Panc1 (cell line): ENCODE results near the gene TBC1D26. TPM values are rescaled to one million over a fixed set of nuclear protein-coding genes. Genes with fewer than 3 reads are reported as not detected.
"Not testable (repeated sequence)": the region's sequence is repeated elsewhere in the genome, so short reads cannot be mapped to it uniquely, and the experiment has no call there.

Experiments used
- ATAC-seq: fragments of 200-7000 bp; cut with Tn5 transposase; 2 replicates; pipeline ENCODE4 v1.9.1; 2020; ENCODE audit warnings: mild to moderate bottlenecking, moderate library complexity
- BruUV-seq: library from RNA; stranded (reverse); fragments of 400-500 nt; replicated peaks from 2 replicates; lab custom pipeline; 2021; lab: Mats Ljungman, UMichigan
- CTCF ChIA-PET: fragments of 300-600 bp; sonication (Branson Sonifier 250); formaldehyde crosslinking; loops from one replicate; lab custom pipeline; 2022; ENCODE audit warnings: antibody characterized with exemption; lab: Charles Lee
- POLR2A ChIA-PET: fragments of 300-600 bp; sonication (Branson Sonifier 250); formaldehyde crosslinking; loops from one replicate; lab custom pipeline; 2022; ENCODE audit warnings: antibody characterized with exemption; lab: Charles Lee
- DNase-seq: peaks from one replicate; pipeline ENCODE4 v3.0.0-alpha.2; 2010; ENCODE audit warnings: low read depth, low spot score
- H3K27ac ChIP-seq: 2 replicates; pipeline ENCODE4 v1.5.1; 2011; ENCODE audit warnings: mild to moderate bottlenecking, low read length, inconsistent platforms
- H3K27me3 ChIP-seq: fragments of 200-500 bp; sonication (Bioruptor generic); 2 replicates; pipeline ENCODE4 v1.6.0; 2014; ENCODE audit warnings: low read length, inconsistent platforms; ENCODE audit not compliant: control insufficient read depth, insufficient read depth
- H3K36me3 ChIP-seq: fragments of 200-500 bp; sonication (Bioruptor generic); 2 replicates; pipeline ENCODE4 v1.5.1; 2014; ENCODE audit warnings: inconsistent platforms, mild to moderate bottlenecking, low read length, moderate library complexity; ENCODE audit not compliant: control insufficient read depth, insufficient read depth
- H3K4me1 ChIP-seq: 2 replicates; pipeline ENCODE4 v1.5.1; 2011; ENCODE audit warnings: inconsistent platforms, mild to moderate bottlenecking, low read length, moderate library complexity; ENCODE audit not compliant: control insufficient read depth, insufficient read depth
- H3K4me3 ChIP-seq, 2 experiments: 2 replicates each; pipeline ENCODE4 v1.5.1; 2011 to 2012; ENCODE audit warnings: low read depth in 2 of 2, low read length in 2 of 2, mild to moderate bottlenecking in 2 of 2, inconsistent platforms in 1 of 2, moderate library complexity in 1 of 2
- H3K9me3 ChIP-seq: fragments of 200-500 bp; sonication (Bioruptor generic); 2 replicates; pipeline ENCODE4 v1.5.1; 2014; ENCODE audit warnings: low read depth, mild to moderate bottlenecking, inconsistent platforms, low read length, moderate library complexity; ENCODE audit not compliant: control insufficient read depth, insufficient read depth
- POLR2AphosphoS5 ChIP-seq: IDR thresholded peaks from 2 replicates; pipeline ENCODE4 v1.6.1; 2012; ENCODE audit warnings: mild to moderate bottlenecking, low read depth, low read length, moderate library complexity
- SIN3A ChIP-seq: IDR thresholded peaks from 2 replicates; pipeline ENCODE4 v1.6.1; 2012; ENCODE audit warnings: low read depth, mild to moderate bottlenecking, low read length, moderate library complexity, borderline replicate concordance; ENCODE audit not compliant: insufficient read depth
- TCF7L2 ChIP-seq: IDR thresholded peaks from 2 replicates; pipeline ENCODE4 v1.6.1; 2011; ENCODE audit warnings: mild to moderate bottlenecking, low read depth, low read length, inconsistent platforms
- in situ Hi-C: cut with HindIII; loops from 2 replicates; pipeline ENCODE4 v1.10.0; 2016; ENCODE audit warnings: low sequenced_read_pairs, low pct_unique_long_range_greater_than_20kb
- intact Hi-C: fragments of 100-400 bp; cut with micrococcal nuclease; formaldehyde crosslinking; loops from one replicate; pipeline ENCODE4 v1.10.0; 2022; ENCODE audit not compliant: unreplicated experiment
- total RNA-seq: library from RNA; stranded (reverse); gene quantifications from one replicate; pipeline ENCODE4 v1.2.1, GENCODE V29; 2021; ENCODE audit not compliant: unreplicated experiment
- TF ChIP-seq, protein P1 (sequence below): fragments of 450-650 bp; IDR thresholded peaks from 2 replicates; pipeline ENCODE4 v1.5.1; 2017; ENCODE audit warnings: mild to moderate bottlenecking
- TF ChIP-seq, protein P2 (sequence below), 2 experiments: IDR thresholded peaks; 2 replicates each; pipeline ENCODE4 v1.6.1; 2011 to 2012; ENCODE audit warnings: low read depth in 2 of 2, control low read depth in 1 of 2, low read length in 1 of 2, mild to moderate bottlenecking in 1 of 2, moderate library complexity in 1 of 2; ENCODE audit not compliant: insufficient read depth in 1 of 2

TBC1D26 gene
- total RNA-seq, 1 experiment from 2014 or later, result 0.05 TPM

DNA sequence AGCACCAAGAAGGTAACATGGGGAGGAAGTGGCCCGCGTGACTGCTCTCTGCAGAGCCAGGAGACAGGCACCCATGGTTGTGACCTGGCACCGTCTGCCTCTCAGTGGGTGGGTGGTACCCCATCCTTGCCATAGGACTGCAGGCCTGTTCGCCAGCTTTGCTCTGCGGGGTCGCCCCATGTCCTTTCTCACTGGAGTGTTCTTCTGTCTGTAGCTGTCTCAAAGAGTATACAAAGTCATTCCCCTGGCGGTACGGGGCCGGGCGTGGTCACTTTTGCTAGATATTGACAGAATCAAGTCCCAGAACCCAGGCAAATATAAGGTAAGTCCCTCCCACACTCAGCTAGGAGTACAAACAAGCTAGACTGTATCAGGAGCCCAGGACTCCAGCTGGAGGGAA lies 6.0 kb downstream of the TBC1D26 start:
- in situ Hi-C loops (no loop called here), intact Hi-C loops (no loop called here)
- POLR2A ChIA-PET, result no interaction called here
- no peak overlapping the region for H3K4me3 ChIP-seq
- DNase-seq (no peak), ATAC-seq (no peak)
- TF ChIP-seq, protein P1, sequence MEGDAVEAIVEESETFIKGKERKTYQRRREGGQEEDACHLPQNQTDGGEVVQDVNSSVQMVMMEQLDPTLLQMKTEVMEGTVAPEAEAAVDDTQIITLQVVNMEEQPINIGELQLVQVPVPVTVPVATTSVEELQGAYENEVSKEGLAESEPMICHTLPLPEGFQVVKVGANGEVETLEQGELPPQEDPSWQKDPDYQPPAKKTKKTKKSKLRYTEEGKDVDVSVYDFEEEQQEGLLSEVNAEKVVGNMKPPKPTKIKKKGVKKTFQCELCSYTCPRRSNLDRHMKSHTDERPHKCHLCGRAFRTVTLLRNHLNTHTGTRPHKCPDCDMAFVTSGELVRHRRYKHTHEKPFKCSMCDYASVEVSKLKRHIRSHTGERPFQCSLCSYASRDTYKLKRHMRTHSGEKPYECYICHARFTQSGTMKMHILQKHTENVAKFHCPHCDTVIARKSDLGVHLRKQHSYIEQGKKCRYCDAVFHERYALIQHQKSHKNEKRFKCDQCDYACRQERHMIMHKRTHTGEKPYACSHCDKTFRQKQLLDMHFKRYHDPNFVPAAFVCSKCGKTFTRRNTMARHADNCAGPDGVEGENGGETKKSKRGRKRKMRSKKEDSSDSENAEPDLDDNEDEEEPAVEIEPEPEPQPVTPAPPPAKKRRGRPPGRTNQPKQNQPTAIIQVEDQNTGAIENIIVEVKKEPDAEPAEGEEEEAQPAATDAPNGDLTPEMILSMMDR, result no peak
- TF ChIP-seq SIN3A (no peak), POLR2AphosphoS5 (no peak), TCF7L2 (no peak)
- TF ChIP-seq, protein P2, sequence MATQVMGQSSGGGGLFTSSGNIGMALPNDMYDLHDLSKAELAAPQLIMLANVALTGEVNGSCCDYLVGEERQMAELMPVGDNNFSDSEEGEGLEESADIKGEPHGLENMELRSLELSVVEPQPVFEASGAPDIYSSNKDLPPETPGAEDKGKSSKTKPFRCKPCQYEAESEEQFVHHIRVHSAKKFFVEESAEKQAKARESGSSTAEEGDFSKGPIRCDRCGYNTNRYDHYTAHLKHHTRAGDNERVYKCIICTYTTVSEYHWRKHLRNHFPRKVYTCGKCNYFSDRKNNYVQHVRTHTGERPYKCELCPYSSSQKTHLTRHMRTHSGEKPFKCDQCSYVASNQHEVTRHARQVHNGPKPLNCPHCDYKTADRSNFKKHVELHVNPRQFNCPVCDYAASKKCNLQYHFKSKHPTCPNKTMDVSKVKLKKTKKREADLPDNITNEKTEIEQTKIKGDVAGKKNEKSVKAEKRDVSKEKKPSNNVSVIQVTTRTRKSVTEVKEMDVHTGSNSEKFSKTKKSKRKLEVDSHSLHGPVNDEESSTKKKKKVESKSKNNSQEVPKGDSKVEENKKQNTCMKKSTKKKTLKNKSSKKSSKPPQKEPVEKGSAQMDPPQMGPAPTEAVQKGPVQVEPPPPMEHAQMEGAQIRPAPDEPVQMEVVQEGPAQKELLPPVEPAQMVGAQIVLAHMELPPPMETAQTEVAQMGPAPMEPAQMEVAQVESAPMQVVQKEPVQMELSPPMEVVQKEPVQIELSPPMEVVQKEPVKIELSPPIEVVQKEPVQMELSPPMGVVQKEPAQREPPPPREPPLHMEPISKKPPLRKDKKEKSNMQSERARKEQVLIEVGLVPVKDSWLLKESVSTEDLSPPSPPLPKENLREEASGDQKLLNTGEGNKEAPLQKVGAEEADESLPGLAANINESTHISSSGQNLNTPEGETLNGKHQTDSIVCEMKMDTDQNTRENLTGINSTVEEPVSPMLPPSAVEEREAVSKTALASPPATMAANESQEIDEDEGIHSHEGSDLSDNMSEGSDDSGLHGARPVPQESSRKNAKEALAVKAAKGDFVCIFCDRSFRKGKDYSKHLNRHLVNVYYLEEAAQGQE (IDR thresholded peaks at IDR 0.05; ENCODE audit: insufficient read depth in 1 of 2, low read depth in 2 of 2, low read length in 1 of 2), result no peak
- BruUV-seq, result no TSS peak
- no peak overlapping the region for H3K27ac ChIP-seq
- CTCF ChIA-PET, result no interaction called here
- H3K27me3 ChIP-seq, result no peaks in the 10 kb centered on the region
- H3K9me3 ChIP-seq, result no peaks in the 10 kb centered on the region
- no peaks in the 10 kb centered on the region for H3K36me3 ChIP-seq
- no peaks in the 10 kb centered on the region for H3K4me1 ChIP-seq

DNA sequence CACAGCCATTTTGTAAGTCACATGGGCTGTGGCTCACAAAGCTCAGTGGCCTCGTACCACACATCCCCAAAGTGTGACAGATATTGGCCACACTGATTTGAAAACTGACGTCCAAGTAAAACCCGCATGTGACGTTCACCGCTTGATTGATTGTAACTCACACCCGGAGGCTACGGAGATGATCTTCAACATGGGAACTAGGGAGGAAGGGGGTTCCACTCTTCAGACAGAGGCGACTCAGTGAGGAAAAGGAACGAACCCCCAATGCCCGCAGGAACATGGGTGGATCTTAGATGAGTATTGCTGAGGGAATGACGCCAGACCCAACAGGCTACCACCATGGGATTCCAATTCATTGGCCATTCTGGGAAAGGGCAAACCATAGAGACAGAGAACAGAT lies 7.2 kb downstream of the TBC1D26 start:
- H3K27me3 ChIP-seq, H3K4me3 ChIP-seq, BruUV-seq, DNase-seq, POLR2A ChIA-PET, CTCF ChIA-PET, intact Hi-C loops, in situ Hi-C loops, H3K4me1 ChIP-seq, H3K36me3 ChIP-seq, H3K27ac ChIP-seq, ATAC-seq, H3K9me3 ChIP-seq: not testable (repeated sequence)

DNA sequence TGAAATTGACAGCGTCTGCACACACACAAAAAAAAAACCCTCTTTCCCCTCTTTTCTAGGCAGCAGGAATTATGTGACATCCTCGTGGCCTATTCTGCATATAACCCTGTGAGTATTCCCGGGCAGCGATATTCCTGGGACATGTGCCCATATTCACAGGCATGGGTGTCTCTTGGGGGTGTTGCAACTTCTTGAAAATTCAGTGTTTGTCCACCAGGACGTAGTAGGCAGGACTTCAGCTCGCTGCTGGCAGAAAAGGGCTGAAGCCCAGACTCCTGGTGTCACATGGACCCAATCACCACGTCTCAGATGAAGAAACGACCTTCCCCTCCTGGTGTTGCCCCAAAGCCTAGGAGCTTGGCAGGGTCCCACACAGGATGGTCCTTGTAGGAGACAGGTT lies 8.0 kb downstream of the TBC1D26 start:
- H3K4me3 ChIP-seq, ATAC-seq, H3K9me3 ChIP-seq, H3K27ac ChIP-seq, H3K4me1 ChIP-seq, POLR2A ChIA-PET, in situ Hi-C loops, intact Hi-C loops, CTCF ChIA-PET, BruUV-seq, H3K27me3 ChIP-seq, DNase-seq, H3K36me3 ChIP-seq: not testable (repeated sequence)
